Limb (tissue), 2 donors: ENCODE results near the gene NTSR1.

ENCODE experiments used
- DNase-seq, 2 donors: peaks; one replicate each; pipeline ENCODE4 v3.0.0-alpha.2; 2016; ENCODE audit errors: extremely low spot score in 2 of 2

The NTSR1 gene

DNA sequence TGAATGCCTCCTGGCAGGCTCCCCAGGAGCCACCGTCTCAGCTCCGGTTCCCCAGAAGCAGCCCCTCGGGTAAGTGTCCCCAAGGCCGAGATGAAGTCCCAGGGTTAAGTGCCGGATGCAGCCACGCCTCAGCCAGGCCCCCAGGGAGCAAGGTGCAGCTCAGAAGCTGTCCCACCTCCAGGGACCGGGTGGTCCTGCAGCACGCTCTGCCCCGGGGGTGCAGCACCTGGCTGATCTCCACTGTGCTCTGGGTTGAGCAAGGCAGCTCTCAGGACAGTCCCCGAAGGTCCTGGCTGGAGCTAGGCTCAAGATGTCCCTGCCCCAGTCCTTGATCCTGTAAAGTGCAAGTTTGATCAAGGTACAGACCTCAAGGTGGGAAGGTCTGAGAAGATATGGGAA lies 15.1 kb upstream of the NTSR1 start:
- no peak for DNase-seq

GRCh38 chr20:62694106-62694505 lies 14.5 kb upstream of the NTSR1 start:
- no peak for DNase-seq

GRCh38 chr20:62694868-62695267 lies 13.8 kb upstream of the NTSR1 start:
- no peak for DNase-seq

DNA sequence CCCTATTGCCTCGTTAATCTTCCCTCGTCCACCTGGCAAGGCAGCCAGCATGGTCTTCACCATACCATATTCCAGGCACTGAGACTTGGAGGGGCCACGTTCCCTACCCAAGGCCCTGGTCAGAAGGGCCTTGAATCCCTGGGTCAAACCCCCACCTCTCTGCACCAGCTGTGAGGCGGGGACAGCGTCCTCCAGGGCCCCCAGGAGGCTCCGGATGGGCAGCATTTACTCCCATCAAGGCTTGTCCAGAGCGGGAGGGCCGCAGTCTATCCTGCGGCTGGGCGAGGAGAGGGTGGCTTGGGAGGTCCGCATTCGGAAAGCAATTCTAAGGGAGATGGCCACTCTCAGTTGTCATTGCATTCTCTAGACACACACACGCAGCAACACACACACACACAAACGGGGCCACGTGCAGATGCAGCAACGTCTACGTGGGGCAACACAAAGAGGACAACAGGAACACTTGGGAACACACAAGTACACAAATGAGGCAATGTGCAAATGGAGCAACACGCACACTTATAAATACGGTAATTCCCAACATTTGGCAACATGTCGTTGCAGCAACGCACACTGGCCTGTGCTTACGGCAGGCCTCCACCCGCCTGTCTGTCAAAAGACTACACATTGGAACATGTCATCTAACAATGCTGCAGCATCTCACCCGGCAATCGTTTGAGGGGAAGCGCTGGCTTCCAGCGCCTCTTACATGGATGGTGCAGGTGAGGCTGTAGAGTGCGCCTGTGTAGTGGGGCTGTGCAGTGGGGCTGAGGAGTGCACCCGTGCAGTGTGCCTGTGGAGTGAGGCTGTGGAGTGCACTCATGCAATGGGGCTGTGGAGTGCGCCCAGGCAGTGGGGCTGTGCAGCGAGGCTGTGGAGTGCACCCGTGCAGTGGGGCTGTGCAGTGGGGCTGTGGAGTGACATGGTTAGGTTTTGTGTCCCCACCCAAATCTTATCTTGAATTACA lies 12.9 kb upstream of the NTSR1 start:
- no peak for DNase-seq

DNA sequence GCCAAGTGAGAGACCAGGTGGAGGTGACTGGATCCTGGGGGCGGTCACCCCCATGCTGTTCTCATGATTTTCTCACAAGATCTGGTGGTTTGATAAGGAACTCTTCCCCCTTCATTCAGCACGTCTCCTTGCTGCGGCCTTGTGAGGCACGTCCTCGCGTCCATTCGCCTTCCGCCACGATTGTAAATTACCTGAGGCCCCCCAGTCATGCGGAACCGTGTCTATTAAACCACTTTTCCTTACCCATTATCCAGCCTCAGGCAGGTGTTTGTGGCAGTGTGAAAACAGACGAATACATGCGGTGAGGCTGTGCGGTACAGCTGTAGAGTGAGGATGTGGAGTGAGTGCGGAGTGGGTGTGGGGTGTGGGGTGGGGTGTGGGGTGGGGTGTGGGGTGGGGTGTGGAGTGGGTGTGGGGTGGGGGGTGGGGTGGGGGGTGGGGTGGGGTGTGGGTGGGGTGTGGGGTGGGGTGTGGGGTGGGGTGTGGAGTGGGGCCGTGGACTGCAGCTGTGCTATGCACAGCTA lies 12.1 kb upstream of the NTSR1 start:
- no peak for DNase-seq

DNA sequence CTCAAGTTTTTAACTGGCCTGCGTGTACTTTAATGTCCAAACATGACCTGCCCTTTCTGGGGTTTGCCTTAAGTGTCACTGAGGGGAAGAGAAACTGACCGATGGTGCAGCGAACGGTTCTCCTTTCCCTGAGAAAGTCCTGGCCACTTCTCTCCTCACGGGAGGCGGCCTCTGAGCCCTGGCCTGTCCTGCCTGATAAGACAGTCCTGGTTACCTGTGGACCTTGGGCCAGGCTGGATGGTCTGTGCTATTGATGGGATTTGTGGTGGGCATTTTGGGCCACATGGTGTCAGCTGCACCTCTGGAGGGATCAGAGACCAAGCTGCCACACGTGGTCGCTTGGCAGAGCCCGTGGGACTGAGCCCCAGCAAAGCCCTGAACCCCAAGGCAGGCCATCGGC lies 11.6 kb upstream of the NTSR1 start:
- no peak for DNase-seq

DNA sequence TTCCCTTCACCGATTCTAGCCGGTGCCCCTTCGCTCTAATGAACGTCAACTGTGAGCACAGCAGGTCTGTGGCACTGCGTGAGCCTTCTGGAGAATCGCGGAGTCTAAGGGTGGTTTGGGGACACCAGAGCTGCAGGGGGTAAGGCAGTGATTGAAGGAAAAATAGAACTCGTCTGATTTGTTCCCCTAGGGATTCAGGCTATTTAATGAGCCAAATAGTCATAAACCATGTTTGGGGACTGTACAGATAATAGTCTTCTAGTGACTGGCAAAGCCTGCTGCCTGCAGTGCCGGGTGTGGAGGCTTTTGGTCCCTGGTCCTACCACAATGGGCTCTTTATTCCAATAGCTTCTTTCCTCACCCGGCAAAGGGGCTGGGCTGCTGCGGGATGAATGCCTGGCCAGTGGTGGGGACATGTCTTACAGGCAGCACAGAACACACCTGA lies 11.1 kb upstream of the NTSR1 start:
- DNase-seq: no peak

DNA sequence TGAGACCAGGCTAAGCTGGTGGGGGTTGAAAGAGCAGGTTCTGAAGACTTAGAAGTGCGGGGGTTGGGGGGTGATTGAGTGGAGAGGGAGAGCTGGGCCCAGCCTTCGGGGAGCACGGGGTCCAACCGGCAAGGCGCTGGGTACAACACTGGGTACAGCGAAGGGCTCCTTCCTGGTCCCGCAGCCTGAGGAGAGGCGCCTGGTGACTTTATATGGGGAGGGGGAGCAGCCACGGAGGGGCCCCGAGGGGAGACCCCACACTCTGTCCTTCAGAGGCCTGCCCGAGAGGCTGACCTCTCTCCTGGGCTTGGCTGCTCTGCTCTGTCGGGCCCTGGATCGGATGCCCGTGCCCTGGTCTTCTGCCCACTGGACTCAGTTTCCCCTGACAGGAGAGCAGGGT lies 10.4 kb upstream of the NTSR1 start:
- no peak for DNase-seq

GRCh38 chr20:62699296-62699695 lies 9.3 kb upstream of the NTSR1 start:
- DNase-seq: no peak

- DNase-seq: no peak
These were observed 8.9 kb upstream of the NTSR1 start for GRCh38 chr20:62699741-62700140.

DNA sequence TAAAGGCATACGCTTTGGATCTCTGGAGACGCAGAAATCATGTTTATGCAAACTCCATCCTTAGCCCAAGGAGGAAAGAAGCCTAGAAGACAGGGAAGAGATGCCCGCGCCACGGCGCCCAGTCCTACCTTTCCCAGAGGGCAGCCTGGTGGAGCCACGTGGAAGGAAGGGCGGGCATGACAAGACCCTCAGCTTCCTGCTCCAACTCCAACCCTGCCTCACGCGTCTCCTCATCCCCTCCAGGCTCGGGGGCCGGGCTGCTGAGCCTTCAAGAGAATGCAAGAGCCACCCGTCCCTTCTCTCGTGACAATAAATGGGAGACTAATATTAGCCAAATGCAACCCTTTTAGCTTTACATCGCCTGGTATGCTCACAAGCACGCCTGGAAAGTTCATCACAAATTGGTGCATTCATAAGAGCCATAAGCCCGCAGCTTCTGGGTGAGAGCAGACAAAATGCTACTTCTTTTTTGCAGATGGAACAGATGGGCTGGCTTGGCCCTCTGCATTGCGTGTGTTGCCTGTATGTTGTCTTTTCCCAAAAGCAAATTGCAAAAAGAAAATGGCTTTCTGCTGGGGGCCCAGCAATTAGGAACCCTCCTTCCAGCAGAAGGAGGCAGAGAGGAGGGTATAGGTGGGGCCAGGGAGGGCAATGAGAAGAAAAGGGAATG lies 8.2 kb upstream of the NTSR1 start:
- DNase-seq: no peak

GRCh38 chr20:62701161-62702012 lies 7.2 kb upstream of the NTSR1 start:
- DNase-seq: no peak

- DNase-seq: no peak
These were observed 6.7 kb upstream of the NTSR1 start for GRCh38 chr20:62702013-62702300.

DNA sequence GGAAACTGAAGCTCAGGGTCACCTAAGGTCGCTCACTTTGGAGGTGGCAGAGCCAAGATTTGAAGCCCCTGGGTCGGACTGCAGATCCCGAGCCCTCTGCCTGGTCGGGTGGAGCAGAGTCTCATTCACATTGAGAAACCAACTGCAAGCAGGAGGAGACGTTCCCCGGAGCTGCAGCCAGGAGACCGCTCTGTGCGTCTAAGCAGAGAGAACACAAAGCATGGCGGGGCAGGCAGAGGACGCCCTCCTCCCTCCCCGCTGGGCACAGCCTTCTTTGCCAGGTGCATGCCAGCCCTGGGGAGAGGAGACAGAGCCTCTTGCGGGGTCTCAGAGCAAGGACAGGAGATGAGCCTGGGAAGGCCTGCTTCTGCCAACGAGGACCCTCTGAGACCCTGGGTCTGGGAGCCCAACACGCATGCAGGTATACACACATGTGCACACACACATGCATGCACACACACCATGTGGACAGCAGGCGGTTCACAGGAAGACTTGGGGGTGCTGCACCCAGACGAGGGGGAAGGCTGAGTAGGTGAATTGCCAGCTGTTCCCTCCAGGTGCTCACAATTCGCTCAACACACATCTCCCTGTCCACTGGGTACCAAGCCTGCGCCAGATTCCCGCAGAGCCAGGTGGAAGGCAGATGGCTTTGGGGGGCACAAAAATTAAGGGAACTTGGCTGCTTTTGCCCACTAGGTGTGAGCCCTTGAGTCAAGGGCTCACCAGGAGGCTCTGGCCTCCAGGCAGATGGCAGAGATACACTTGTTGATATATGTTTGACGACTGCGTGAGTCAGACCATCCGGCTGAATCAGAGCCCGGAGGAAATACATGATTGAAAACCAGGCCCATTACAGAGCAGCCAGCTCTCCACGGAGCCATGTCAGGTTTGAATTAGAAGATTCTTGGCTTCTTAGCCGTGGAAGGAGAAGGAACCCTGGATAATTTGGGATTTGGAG lies 5.5 kb upstream of the NTSR1 start:
- no peak for DNase-seq

DNA sequence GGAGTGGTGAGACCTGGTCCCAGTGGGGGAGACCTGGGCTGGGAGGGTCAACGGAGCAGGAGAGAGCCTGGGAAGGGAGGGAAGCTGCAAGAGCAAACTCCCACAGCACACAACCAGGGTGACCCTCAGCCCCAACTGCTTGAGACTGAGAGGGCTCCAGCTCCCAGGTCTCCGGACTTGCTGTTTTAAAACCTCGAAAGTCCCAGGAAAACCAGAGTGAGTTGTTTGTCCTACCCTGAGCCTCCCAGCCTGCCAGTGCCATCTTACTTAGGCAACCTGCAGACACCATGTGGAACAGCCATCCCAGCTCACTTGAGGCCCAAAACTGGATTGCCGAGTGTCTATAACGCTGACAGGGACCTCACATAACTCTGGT lies 4.8 kb upstream of the NTSR1 start:
- no peak for DNase-seq

DNA sequence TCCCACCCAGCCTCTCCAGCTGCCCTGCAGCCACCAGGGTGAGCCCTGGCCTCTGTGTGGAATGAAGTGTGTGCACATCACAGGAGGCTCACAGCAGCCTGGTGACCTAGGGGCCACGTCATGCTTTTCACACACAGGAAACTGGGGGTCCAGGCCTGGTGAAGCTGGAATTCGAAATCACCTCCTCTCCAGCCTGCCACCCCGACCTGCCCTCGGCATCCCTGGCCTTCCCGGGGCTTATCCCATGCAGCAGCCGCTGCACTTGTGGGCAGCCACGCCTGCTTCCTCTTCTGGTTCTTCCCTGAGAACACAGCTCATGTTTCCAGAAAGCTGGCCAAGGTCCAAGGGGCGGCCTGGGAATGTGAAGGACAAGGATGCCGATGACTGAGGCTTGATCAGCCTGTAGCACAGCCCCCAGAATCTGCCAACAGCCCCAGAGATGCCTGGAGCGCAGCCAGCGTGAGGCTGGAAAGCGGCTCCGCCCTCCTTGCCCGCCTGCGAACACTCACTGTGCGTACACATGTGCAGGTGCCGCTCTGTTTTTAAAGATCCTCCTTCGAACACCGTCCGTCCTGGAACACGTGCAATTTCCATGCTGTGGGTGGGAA lies 4.2 kb upstream of the NTSR1 start:
- peak; percentile 90 to 92 for DNase-seq

DNA sequence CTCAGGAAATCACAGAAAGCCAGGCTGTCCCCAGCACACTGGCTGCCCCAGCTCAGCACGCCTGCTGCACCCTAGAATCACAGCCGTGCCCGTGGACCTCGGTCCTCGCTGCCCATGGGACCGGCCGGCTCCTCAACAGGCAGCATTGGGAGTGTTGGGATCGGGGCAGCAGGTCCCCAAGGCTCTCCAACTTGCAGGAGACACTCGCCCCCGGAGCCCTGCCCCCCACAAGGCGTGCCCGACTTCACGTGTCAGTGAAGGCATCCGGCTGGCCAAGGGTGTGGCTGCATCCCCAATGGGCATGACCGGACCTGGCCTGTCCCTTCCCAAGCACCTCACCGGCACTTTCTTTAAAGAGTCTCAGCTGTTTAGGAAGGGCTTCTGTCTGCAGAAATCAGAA lies 3.0 kb upstream of the NTSR1 start:
- DNase-seq: no peak

DNA sequence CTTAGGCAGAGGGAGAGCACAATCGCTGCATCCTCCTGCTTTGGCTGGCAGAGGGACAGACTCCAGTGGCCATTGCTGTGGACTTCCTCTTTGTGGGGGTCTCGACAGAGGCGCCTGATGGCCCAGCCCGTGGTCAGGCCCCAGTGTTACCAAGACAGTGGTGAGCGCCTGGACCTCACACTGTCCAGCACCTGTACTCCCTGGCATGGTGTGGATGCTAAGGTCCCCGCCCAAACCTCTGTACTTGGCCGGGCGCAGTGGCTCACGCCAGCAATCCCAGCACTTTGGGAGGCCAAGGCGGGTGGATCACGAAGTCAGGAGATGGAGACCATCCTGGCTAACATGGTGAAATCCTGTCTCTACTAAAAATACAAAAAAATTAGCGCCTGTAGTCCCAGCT lies 2.3 kb upstream of the NTSR1 start:
- no peak for DNase-seq

DNA sequence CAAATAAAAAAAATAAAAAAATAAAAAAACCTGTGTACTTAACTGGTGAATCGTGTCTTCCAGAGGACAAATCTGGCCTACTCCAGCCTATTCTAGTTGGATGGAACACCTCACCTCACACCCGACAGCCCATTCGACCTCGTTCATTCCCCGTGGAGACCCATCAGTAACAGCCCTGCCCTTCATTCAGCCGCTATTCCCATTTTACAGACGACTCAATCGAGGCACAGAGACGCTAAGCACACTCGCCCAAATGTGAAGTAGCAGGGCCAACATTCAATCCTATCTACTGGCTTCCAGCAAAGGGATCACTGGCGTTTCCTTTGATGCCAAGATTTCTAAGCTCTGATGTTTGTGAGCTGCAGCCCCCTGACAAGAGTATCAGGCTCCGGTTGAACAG lies 1.8 kb upstream of the NTSR1 start:
- DNase-seq: no peak

DNA sequence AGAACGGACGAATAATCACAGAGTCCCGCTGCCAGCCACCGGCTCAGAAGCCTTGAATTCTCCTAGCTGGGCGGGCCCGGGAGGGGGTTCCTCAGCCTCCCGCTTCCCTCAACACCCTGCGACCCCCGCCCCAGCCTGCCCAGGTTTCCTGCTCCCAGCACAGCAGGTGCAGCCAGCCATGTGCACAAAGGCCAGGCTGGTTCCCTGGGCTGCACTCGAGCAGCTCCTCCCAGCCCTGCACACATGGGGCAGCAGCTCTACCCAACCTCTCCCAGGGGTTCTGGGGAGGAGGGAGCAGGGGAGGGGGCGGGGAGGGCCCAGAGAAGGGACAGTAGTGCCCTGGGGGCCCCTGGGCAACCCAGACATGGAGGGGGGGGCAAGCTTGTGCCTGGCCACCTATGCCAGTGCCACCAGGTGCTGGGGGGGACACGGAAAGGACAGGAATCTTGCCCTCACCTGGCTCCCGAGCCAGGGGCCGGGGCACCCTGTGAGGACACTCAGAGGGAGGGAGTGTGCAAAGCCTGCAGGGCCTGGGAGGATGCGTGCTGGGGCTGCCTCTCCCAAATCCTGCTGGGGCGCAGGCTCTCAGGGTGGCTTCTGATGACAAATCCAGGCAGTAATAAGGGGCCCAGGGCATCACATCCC lies 1.2 kb upstream of the NTSR1 start:
- no peak for DNase-seq
